Rectal smooth muscle tissue (tissue), 1 donor: ENCODE data around the gene RNF169.
"Not testable (repeated sequence)": the region's sequence is repeated elsewhere in the genome, so short reads cannot be mapped to it uniquely, and the experiment has no call there.

Experiments
- H3K27ac ChIP-seq: one replicate; pipeline ENCODE4 v1.7.0; 2013; ENCODE audit warnings: low read depth, low read length, inconsistent platforms
- H3K27me3 ChIP-seq: one replicate; pipeline ENCODE4 v1.7.0; 2013; ENCODE audit warnings: low read length; ENCODE audit not compliant: control insufficient read depth, insufficient read depth
- H3K36me3 ChIP-seq: one replicate; pipeline ENCODE4 v1.7.0; 2013; ENCODE audit warnings: low read length; ENCODE audit not compliant: control insufficient read depth, insufficient read depth
- H3K4me1 ChIP-seq: one replicate; pipeline ENCODE4 v1.7.0; 2013; ENCODE audit warnings: low read length; ENCODE audit not compliant: control insufficient read depth, insufficient read depth
- H3K4me3 ChIP-seq: one replicate; pipeline ENCODE4 v1.7.0; 2013; ENCODE audit warnings: low read length
- H3K9ac ChIP-seq: one replicate; pipeline ENCODE4 v1.7.0; 2013; ENCODE audit warnings: low read length

The RNF169 gene

GRCh38 chr11:74755395-74755995 lies 6.8 kb downstream of the RNF169 start:
- peaks cover 9% of the 10 kb centered on the region for H3K4me1 ChIP-seq
- H3K9ac ChIP-seq = no peak overlapping the region
- H3K27ac ChIP-seq = no peak overlapping the region
- no peaks in the 10 kb centered on the region for H3K36me3 ChIP-seq
- H3K27me3 ChIP-seq = no peaks in the 10 kb centered on the region
- no peak overlapping the region for H3K4me3 ChIP-seq

DNA sequence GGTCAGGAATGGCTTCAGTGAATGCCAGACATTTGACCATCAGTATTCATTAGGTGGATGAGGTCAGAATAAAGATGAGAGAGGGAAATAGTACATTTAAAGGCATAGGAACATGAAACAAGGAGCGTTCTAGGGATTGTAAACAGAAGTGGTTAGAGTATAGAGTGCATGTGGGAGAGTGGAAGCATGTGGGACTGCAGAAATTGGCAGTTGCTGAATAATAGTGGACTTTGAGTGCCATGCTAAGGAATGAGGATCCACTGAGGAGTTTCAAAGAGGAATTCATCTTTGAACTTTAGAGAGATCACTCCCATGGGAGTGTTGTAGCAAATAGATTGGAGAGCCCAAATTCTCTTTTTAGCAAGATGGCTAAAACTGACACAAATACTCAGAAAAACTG lies 7.9 kb downstream of the RNF169 start:
- no peak overlapping the region for H3K4me3 ChIP-seq
- H3K9ac ChIP-seq = no peak overlapping the region
- no peaks in the 10 kb centered on the region for H3K27me3 ChIP-seq
- no peaks in the 10 kb centered on the region for H3K36me3 ChIP-seq
- H3K4me1 ChIP-seq = peaks cover 6% of the 10 kb centered on the region
- no peak overlapping the region for H3K27ac ChIP-seq

DNA sequence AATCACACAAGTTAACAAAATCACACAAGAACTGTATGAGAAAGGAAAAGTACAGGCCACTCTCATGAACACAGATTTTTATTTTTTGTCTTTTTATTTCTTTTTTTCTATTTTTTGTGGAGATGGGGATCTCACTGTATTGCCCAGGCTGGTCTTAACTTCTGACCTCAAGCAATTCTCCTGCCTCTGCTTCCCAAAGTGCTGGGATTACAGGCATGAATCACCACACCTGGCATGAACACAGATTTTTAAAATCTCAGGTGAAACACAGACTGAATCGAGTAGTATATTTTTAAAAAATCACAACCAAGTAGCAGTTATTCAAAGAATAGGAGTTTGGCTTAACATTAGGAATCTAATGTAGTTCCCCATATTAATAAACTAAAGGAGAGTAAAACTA lies 18.3 kb downstream of the RNF169 start:
- H3K4me1 ChIP-seq = no peaks in the 10 kb centered on the region

GRCh38 chr11:74768172-74768651 lies 19.6 kb downstream of the RNF169 start:
- not testable (repeated sequence) for H3K36me3 ChIP-seq, H3K4me3 ChIP-seq, H3K4me1 ChIP-seq, H3K27me3 ChIP-seq, H3K9ac ChIP-seq, H3K27ac ChIP-seq

More for the DNA sequence above, 18.3 kb downstream of the RNF169 start:
- Histone ChIP-seq H3K36me3 (no peaks in the 10 kb centered on the region), H3K9ac (no peak overlapping the region), H3K27ac (no peak overlapping the region), H3K4me3 (no peak overlapping the region), H3K27me3 (no peaks in the 10 kb centered on the region)

GRCh38 chr11:74769055-74769707 lies 20.5 kb downstream of the RNF169 start:
- Histone ChIP-seq H3K9ac (no peak overlapping the region), H3K27me3 (no peaks in the 10 kb centered on the region), H3K4me1 (peaks cover 6% of the 10 kb centered on the region), H3K27ac (no peak overlapping the region), H3K4me3 (no peak overlapping the region), H3K36me3 (no peaks in the 10 kb centered on the region)

- Histone ChIP-seq H3K9ac (no peak overlapping the region), H3K4me3 (no peak overlapping the region), H3K27me3 (no peaks in the 10 kb centered on the region), H3K4me1 (peaks cover 6% of the 10 kb centered on the region), H3K27ac (no peak overlapping the region), H3K36me3 (no peaks in the 10 kb centered on the region)
These were observed 21.8 kb downstream of the RNF169 start for GRCh38 chr11:74770456-74770855.

DNA sequence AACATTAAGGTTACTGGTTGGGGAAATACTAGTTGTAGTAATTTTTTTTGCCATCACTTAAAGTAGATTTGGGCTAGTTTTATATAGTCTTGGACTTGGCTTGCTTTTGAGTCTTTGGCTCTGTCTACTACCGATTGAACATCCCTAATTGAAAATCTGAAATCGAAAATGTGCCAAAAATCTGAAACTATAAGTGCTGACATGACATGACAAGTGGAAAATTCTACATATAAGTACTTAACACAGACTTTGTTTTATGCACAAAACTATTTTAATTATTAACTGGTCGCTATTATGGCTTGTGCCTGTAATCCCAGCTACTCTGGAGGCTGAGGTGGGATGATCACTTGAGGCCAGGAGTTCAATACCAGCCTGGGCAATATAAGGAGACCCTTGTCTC lies 22.5 kb downstream of the RNF169 start:
- Histone ChIP-seq H3K36me3 (no peaks in the 10 kb centered on the region), H3K27ac (no peak overlapping the region), H3K4me1 (peaks cover 6% of the 10 kb centered on the region), H3K4me3 (no peak overlapping the region), H3K27me3 (no peaks in the 10 kb centered on the region), H3K9ac (no peak overlapping the region)

DNA sequence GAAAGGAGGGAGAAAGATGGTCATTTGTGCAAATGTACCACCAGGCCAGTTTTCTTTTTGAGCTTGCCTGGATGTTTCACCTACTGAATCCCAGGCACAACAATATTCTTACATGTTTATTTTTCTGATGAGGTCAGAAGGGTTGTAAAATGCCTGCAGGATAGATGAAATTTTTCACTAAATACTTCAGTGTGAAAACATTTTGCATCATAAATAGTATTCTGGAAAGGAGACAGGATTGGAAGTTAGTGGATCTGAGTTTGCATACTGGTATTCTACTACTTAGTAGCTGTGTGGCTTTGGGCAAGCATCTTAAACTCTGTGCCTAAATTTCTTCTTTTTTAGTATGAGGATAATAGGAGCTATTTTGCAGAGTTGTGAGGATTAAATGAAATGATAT lies 24.8 kb downstream of the RNF169 start:
- no peak overlapping the region for H3K27ac ChIP-seq
- no peak overlapping the region for H3K9ac ChIP-seq
- H3K27me3 ChIP-seq = no peaks in the 10 kb centered on the region
- H3K36me3 ChIP-seq = no peaks in the 10 kb centered on the region
- no peak overlapping the region for H3K4me3 ChIP-seq
- peaks cover 8% of the 10 kb centered on the region for H3K4me1 ChIP-seq

GRCh38 chr11:74775762-74776161 lies 27.1 kb downstream of the RNF169 start:
- peaks cover 9% of the 10 kb centered on the region for H3K4me1 ChIP-seq
- H3K36me3 ChIP-seq = no peaks in the 10 kb centered on the region
- no peak overlapping the region for H3K9ac ChIP-seq
- no peak overlapping the region for H3K4me3 ChIP-seq
- H3K27ac ChIP-seq = no peak overlapping the region
- no peaks in the 10 kb centered on the region for H3K27me3 ChIP-seq

DNA sequence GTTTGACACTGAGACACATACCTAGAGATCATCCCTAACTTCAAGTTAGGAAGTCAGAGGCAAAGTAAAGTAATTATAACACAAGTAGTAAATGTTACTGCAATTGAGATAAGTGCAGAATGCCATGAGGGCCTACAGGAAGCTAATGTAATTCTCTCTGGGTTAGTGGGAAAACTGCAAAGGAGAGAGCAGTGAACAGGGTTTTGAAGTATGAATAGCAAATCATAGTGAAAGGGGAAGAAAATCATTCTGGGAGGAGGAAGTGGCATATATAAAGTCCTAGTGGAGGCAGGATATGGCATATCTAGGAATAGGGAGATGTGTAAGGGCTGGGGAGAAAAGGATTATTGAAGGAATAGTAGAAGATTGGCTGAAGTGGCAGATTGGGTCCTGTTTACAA lies 27.9 kb downstream of the RNF169 start:
- Histone ChIP-seq H3K4me3 (no peak overlapping the region), H3K4me1 (peaks cover 11% of the 10 kb centered on the region), H3K27me3 (no peaks in the 10 kb centered on the region), H3K36me3 (no peaks in the 10 kb centered on the region), H3K9ac (no peak overlapping the region), H3K27ac (no peak overlapping the region)

DNA sequence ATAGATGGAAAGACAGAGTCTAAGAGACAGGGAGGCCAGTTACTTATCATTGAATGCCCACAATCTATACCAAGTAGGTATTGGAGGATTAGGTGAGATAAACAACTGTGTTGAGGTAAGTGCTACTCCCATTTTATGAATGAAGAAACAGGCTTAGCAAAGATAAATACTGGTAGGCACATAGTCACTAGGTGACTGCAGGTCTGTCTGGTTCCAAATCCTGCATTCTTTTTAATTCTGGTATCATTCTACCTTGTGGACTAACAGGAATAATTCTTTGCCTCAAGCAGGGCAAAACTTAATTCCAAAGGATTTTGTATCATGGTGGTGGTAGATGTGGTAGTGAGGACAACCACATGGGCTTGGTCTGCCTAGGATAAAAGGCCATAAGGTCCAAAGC lies 28.4 kb downstream of the RNF169 start:
- no peak overlapping the region for H3K27ac ChIP-seq

DNA sequence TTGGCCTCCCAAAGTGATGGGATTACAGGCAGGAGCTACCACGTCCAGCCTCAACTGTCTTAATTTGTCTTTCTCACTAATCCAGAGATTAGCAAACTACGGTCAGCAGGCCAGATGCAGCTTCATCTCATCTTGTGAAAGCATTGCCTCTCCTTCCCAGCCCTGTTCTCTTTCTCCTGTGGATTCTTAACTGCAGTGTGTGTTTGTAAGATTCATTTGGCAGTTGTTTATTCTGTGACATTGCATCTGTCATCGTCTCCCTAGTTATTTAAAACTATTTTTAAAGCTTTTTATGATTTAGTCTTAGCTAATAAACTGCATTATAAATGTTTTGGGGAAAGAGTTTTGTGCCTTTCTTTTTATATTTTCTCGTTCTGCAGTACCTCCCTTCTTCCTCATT lies 29.2 kb downstream of the RNF169 start:
- Histone ChIP-seq H3K27me3 (no peaks in the 10 kb centered on the region), H3K27ac (no peak overlapping the region), H3K9ac (no peak overlapping the region)

More for the DNA sequence above, 28.4 kb downstream of the RNF169 start:
- no peaks in the 10 kb centered on the region for H3K36me3 ChIP-seq
- H3K4me3 ChIP-seq = no peak overlapping the region
- peaks cover 11% of the 10 kb centered on the region for H3K4me1 ChIP-seq
- no peak overlapping the region for H3K9ac ChIP-seq
- H3K27me3 ChIP-seq = no peaks in the 10 kb centered on the region

DNA sequence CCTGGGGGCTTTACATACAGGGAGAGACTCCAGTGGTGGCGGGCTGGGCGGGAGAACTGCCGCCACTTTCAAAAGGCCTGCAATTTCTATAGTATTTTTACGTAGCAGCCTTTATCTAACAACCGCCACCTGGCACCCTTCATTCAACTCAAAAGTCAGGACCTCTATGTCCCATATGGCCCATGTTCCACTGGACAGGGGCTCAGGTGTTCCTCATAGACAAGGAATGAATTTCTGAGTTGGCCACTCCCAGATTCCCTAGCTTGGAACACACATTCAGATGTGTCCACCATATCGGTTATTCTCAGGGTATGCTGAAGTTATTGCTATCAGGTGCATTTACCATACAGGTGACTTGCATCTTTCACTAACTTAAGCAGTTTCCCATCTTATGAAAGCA lies 29.9 kb downstream of the RNF169 start:
- no peak overlapping the region for H3K4me3 ChIP-seq
- H3K4me1 ChIP-seq = peaks cover 5% of the 10 kb centered on the region
- H3K9ac ChIP-seq = no peak overlapping the region
- H3K27me3 ChIP-seq = no peaks in the 10 kb centered on the region
- H3K27ac ChIP-seq = no peak overlapping the region
- no peaks in the 10 kb centered on the region for H3K36me3 ChIP-seq

More for the DNA sequence above, 29.2 kb downstream of the RNF169 start:
- H3K4me1 ChIP-seq = peaks cover 11% of the 10 kb centered on the region
- no peak overlapping the region for H3K4me3 ChIP-seq
- H3K36me3 ChIP-seq = no peaks in the 10 kb centered on the region
